Keratinocyte (primary cell): Measurements from ENCODE around the gene ATAD2B. TPM values are rescaled to one million over a fixed set of nuclear protein-coding genes. Genes with fewer than 3 reads are reported as not detected.

Experiments
- DNase-seq: peaks from one replicate; pipeline ENCODE4 v3.0.0-alpha.2; 2011; ENCODE audit warnings: low read depth, missing footprints, low spot score
- FAIRE-seq: peaks from 2 replicates; lab custom pipeline; 2011; peaks lifted over from hg19 to GRCh38; lab: Jason Lieb, UNC
- H2AFZ ChIP-seq: 2 replicates; pipeline ENCODE4 v1.6.0; 2012; ENCODE audit warnings: low read length, control low read depth, inconsistent platforms; ENCODE audit not compliant: control insufficient read depth
- H3K27ac ChIP-seq: 2 replicates; pipeline ENCODE4 v1.5.1; 2011; ENCODE audit warnings: low read length; ENCODE audit not compliant: control insufficient read depth, insufficient read depth
- H3K27me3 ChIP-seq: 3 replicates; pipeline ENCODE4 v1.6.0; 2011; ENCODE audit warnings: low read length; ENCODE audit not compliant: control insufficient read depth, insufficient read depth; ENCODE audit errors: extremely low read depth
- H3K36me3 ChIP-seq, 2 experiments: 2 replicates in 1 of 2; 3 replicates in 1 of 2; pipeline ENCODE4 v1.5.1; 2011; ENCODE audit warnings: low read length in 2 of 2, mild to moderate bottlenecking in 1 of 2; ENCODE audit not compliant: control insufficient read depth in 2 of 2, insufficient read depth in 2 of 2; ENCODE audit errors: extremely low read depth in 1 of 2
- H3K4me1 ChIP-seq: 3 replicates; pipeline ENCODE4 v1.5.1; 2011; ENCODE audit warnings: low read length; ENCODE audit not compliant: control insufficient read depth, insufficient read depth; ENCODE audit errors: extremely low read depth
- H3K4me2 ChIP-seq: 3 replicates; pipeline ENCODE4 v1.6.0; 2011; ENCODE audit warnings: low read depth, low read length; ENCODE audit not compliant: control insufficient read depth, insufficient read depth; ENCODE audit errors: extremely low read depth
- H3K4me3 ChIP-seq, 3 experiments: fragments of 200-600 bp in 1 of 3; sonication (generic) in 1 of 3; 2 replicates in 2 of 3; 3 replicates in 1 of 3; pipeline ENCODE4 v1.5.1; 2011 to 2016; ENCODE audit warnings: low read length in 3 of 3, mild to moderate bottlenecking in 3 of 3, control low read depth in 2 of 3, inconsistent platforms in 1 of 3, low read depth in 1 of 3, mixed read lengths in 1 of 3, mixed run types in 1 of 3, moderate library complexity in 1 of 3; ENCODE audit not compliant: control insufficient read depth in 2 of 3, insufficient read depth in 2 of 3; ENCODE audit errors: extremely low read depth in 1 of 3
- H3K79me2 ChIP-seq: 2 replicates; pipeline ENCODE4 v1.6.0; 2012; ENCODE audit warnings: low read length; ENCODE audit not compliant: control insufficient read depth, insufficient read depth
- H3K9ac ChIP-seq: 3 replicates; pipeline ENCODE4 v1.6.0; 2011; ENCODE audit warnings: low read length; ENCODE audit not compliant: control insufficient read depth, insufficient read depth; ENCODE audit errors: extremely low read depth
- H3K9me1 ChIP-seq: 3 replicates; pipeline ENCODE4 v1.6.0; 2011; ENCODE audit warnings: low read length; ENCODE audit not compliant: control insufficient read depth, insufficient read depth; ENCODE audit errors: extremely low read depth
- H3K9me3 ChIP-seq: 2 replicates; pipeline ENCODE4 v1.5.1; 2012; ENCODE audit warnings: low read depth, low read length; ENCODE audit not compliant: control insufficient read depth
- H4K20me1 ChIP-seq: 3 replicates; pipeline ENCODE4 v1.6.0; 2011; ENCODE audit warnings: low read length; ENCODE audit not compliant: control insufficient read depth, insufficient read depth; ENCODE audit errors: extremely low read depth
- CTCF ChIP-seq, 3 experiments: IDR thresholded peaks in 1 of 3; conservative IDR thresholded peaks in 1 of 3; optimal IDR thresholded peaks in 1 of 3; 2 replicates in 2 of 3; 3 replicates in 1 of 3; pipeline versions ENCODE3 to v1.5.1; 2011; ENCODE audit warnings: low read length in 3 of 3, mild to moderate bottlenecking in 3 of 3, moderate library complexity in 2 of 3, control low read depth in 1 of 3, inconsistent platforms in 1 of 3; ENCODE audit not compliant: insufficient read depth in 2 of 3; ENCODE audit errors: extremely low read depth in 1 of 3
- EZH2 ChIP-seq: IDR thresholded peaks from one replicate; pipeline ENCODE4 v1.6.1; 2012; ENCODE audit warnings: inconsistent platforms, mild to moderate bottlenecking, low read length, moderate library complexity
- dilution Hi-C: fragments of 300-500 bp; cut with MboI; formaldehyde crosslinking; loops from one replicate; pipeline ENCODE4 v1.7.0; 2020; ENCODE audit warnings: low sequenced_read_pairs; ENCODE audit not compliant: extremely low pct_ligation_motif_present
- polyA plus RNA-seq, 5 experiments: library from polyadenylated mRNA; depleted of rRNA in 3 of 5; stranded (reverse) in 3 of 5; stranded (forward) in 1 of 5; unstranded in 1 of 5; fragments of >200 nt; gene quantifications; 1 replicate in 1 of 5; 2 replicates in 3 of 5; 3 replicates in 1 of 5; pipeline versions ENCODE4 v1.2.1 to v1.2.3, GENCODE V29; 2011 to 2012; ENCODE audit warnings: missing spikeins in 2 of 5, low read depth in 1 of 5, low replicate concordance in 1 of 5

The ATAD2B gene
- polyA plus RNA-seq, 1 donor (not counting 4 experiments of a cell fraction or from before 2014, with no cell fraction given): 4.4 TPM

- no peak overlapping the region for H3K9ac ChIP-seq
- H3K27ac ChIP-seq: no peak overlapping the region
- no peak overlapping the region for H3K4me3 ChIP-seq
- no peak overlapping the region for H3K4me2 ChIP-seq
- no peak for FAIRE-seq
- no peak overlapping the region for H2AFZ ChIP-seq
- H3K9me1 ChIP-seq: no peaks in the 10 kb centered on the region
- dilution Hi-C loops: no loop called here
- H3K79me2 ChIP-seq: peaks cover 78% of the 10 kb centered on the region
- H4K20me1 ChIP-seq: no peaks in the 10 kb centered on the region
- no peaks in the 10 kb centered on the region for H3K27me3 ChIP-seq
- H3K9me3 ChIP-seq: no peaks in the 10 kb centered on the region
- no peak for DNase-seq
- no peaks in the 10 kb centered on the region for H3K36me3 ChIP-seq
- TF ChIP-seq EZH2: no peak
- TF ChIP-seq CTCF (optimal IDR thresholded peaks at IDR 0.05 in 1 of 3, IDR thresholded peaks at IDR 0.05 in 1 of 3, conservative IDR thresholded peaks at IDR 0.05 in 1 of 3; ENCODE audit: extremely low read depth in 1 of 3, insufficient read depth in 2 of 3, low read length in 3 of 3): no peak
- H3K4me1 ChIP-seq: peaks cover 9% of the 10 kb centered on the region
These were observed 10.1 kb downstream of the ATAD2B start for GRCh38 chr2:23916727-23917405.

- Histone ChIP-seq H3K9ac (no peak overlapping the region), H3K4me2 (no peak overlapping the region), H4K20me1 (no peaks in the 10 kb centered on the region), H2AFZ (no peak overlapping the region), H3K9me3 (no peaks in the 10 kb centered on the region), H3K79me2 (peaks cover 72% of the 10 kb centered on the region), H3K27me3 (no peaks in the 10 kb centered on the region), H3K4me1 (peaks cover 6% of the 10 kb centered on the region), H3K36me3 (no peaks in the 10 kb centered on the region), H3K27ac (no peak overlapping the region), H3K9me1 (no peaks in the 10 kb centered on the region), H3K4me3 (no peak overlapping the region)
- DNase-seq (no peak), FAIRE-seq (no peak)
- dilution Hi-C loops: no loop called here
- no peak for TF ChIP-seq EZH2
These were observed 11.6 kb downstream of the ATAD2B start for GRCh38 chr2:23915327-23915726.

- no peak overlapping the region for H3K27ac ChIP-seq
- H3K4me2 ChIP-seq: no peak overlapping the region
- no peaks in the 10 kb centered on the region for H3K27me3 ChIP-seq
- peaks cover 53% of the 10 kb centered on the region for H3K79me2 ChIP-seq
- H2AFZ ChIP-seq: no peak overlapping the region
- TF ChIP-seq CTCF (optimal IDR thresholded peaks at IDR 0.05 in 1 of 3, IDR thresholded peaks at IDR 0.05 in 1 of 3, conservative IDR thresholded peaks at IDR 0.05 in 1 of 3; ENCODE audit: extremely low read depth in 1 of 3, insufficient read depth in 2 of 3, low read length in 3 of 3): no peak
- TF ChIP-seq EZH2: no peak
- DNase-seq: no peak
- dilution Hi-C loops: no loop called here
- H4K20me1 ChIP-seq: no peaks in the 10 kb centered on the region
- H3K9me3 ChIP-seq: no peaks in the 10 kb centered on the region
- no peaks in the 10 kb centered on the region for H3K9me1 ChIP-seq
- peaks cover 6% of the 10 kb centered on the region for H3K4me1 ChIP-seq
- no peaks in the 10 kb centered on the region for H3K36me3 ChIP-seq
- H3K4me3 ChIP-seq: no peak overlapping the region
- no peak for FAIRE-seq
- no peak overlapping the region for H3K9ac ChIP-seq
These were observed 14.9 kb downstream of the ATAD2B start for GRCh38 chr2:23912054-23912453.
